ENCODE data around the gene NAA15. TPM values are rescaled to one million over a fixed set of nuclear protein-coding genes. Genes with fewer than 3 reads are reported as not detected.

NAA15 gene
- total and polyA plus RNA-seq, 2 donors (not counting 3 experiments of a cell fraction or from before 2014, with no cell fraction given) = 4.5 to 67.9 TPM

GRCh38 chr4:139253046-139253445 lies 48.3 kb upstream of the NAA15 start:
- H3K9me1 ChIP-seq (replicated peaks; ENCODE audit: control insufficient read depth, extremely low read depth, insufficient read depth, low read length) = peaks cover 2% of the 10 kb centered on the region
- no peak overlapping the region for H2AFZ ChIP-seq (ENCODE audit: low read depth, low read length)
- H3K79me2 ChIP-seq (ENCODE audit: control insufficient read depth, insufficient read depth, low read length) = no peaks in the 10 kb centered on the region
- no peak overlapping the region for H3K27ac ChIP-seq (ENCODE audit: insufficient read depth, low read depth, low read length)
- H3K36me3 ChIP-seq (ENCODE audit: control insufficient read depth in 2 of 2, extremely low read depth in 1 of 2, insufficient read depth in 2 of 2, low read length in 2 of 2) = no peaks in the 10 kb centered on the region
- DNase-seq (ENCODE audit: low read depth, low spot score) (no peak), FAIRE-seq (no peak)
- TF ChIP-seq GATA2 (IDR thresholded peaks at IDR 0.05; ENCODE audit: insufficient read depth, insufficient read length, low read depth, low read length) = no peak
- no peak for TF ChIP-seq EZH2 (IDR thresholded peaks at IDR 0.05; ENCODE audit: borderline replicate concordance, low read depth, low read length, severe bottlenecking)
- TF ChIP-seq POLR2AphosphoS5 (IDR thresholded peaks at IDR 0.05; ENCODE audit: insufficient read depth, low read depth, low read length) = no peak
- TF ChIP-seq FOS (IDR thresholded peaks at IDR 0.05; ENCODE audit: borderline replicate concordance, insufficient read depth, low read length) = no peak
- TF ChIP-seq MAX (IDR thresholded peaks at IDR 0.05; ENCODE audit: insufficient read depth, insufficient read length) = no peak
- no peak for TF ChIP-seq POLR2A (IDR thresholded peaks at IDR 0.05; ENCODE audit: low read depth, low read length)
- no peak for TF ChIP-seq MYC (IDR thresholded peaks at IDR 0.05; ENCODE audit: low read depth, low read length)
- no peak for TF ChIP-seq JUN (IDR thresholded peaks at IDR 0.05; ENCODE audit: borderline replicate concordance, insufficient read depth, insufficient read length, low read depth)
- TF ChIP-seq, protein P1, sequence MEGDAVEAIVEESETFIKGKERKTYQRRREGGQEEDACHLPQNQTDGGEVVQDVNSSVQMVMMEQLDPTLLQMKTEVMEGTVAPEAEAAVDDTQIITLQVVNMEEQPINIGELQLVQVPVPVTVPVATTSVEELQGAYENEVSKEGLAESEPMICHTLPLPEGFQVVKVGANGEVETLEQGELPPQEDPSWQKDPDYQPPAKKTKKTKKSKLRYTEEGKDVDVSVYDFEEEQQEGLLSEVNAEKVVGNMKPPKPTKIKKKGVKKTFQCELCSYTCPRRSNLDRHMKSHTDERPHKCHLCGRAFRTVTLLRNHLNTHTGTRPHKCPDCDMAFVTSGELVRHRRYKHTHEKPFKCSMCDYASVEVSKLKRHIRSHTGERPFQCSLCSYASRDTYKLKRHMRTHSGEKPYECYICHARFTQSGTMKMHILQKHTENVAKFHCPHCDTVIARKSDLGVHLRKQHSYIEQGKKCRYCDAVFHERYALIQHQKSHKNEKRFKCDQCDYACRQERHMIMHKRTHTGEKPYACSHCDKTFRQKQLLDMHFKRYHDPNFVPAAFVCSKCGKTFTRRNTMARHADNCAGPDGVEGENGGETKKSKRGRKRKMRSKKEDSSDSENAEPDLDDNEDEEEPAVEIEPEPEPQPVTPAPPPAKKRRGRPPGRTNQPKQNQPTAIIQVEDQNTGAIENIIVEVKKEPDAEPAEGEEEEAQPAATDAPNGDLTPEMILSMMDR (IDR thresholded peaks at IDR 0.05; ENCODE audit: extremely low read depth in 1 of 2, insufficient read depth in 1 of 2, low read depth in 1 of 2, low read length in 2 of 2) = no peak
- no TSS peak for BruUV-seq (replicated peaks)
- dilution Hi-C loops (cut with MboI; ENCODE audit: extremely low pct_ligation_motif_present, low sequenced_read_pairs) = no loop called here
- no peak overlapping the region for H3K9ac ChIP-seq (replicated peaks; ENCODE audit: extremely low read depth, insufficient read depth, low read length)
- ChIA-PET POLR2A (no interaction called here), CTCF (interaction anchor here (1.2 kb wide), 1 partner anchor 43 kb away, joined by 5 read pairs; no protein-coding TSS in a partner anchor)
- no peaks in the 10 kb centered on the region for H3K4me1 ChIP-seq (ENCODE audit: control insufficient read depth, extremely low read depth, insufficient read depth, low read length)
- no peaks in the 10 kb centered on the region for H3K27me3 ChIP-seq (ENCODE audit: control insufficient read depth in 2 of 2, insufficient read depth in 2 of 2, low read length in 2 of 2)
- H3K4me3 ChIP-seq (replicated peaks in 1 of 3; ENCODE audit: insufficient read depth in 1 of 3, low read depth in 1 of 3, low read length in 3 of 3) = no peak overlapping the region
- no peaks in the 10 kb centered on the region for H3K9me3 ChIP-seq (replicated peaks; ENCODE audit: control insufficient read depth, insufficient read depth, low read length)
- no peak overlapping the region for H3K4me2 ChIP-seq (ENCODE audit: insufficient read depth, low read length)
- intact Hi-C loops (cut with micrococcal nuclease) = no loop called here
- no peaks in the 10 kb centered on the region for H4K20me1 ChIP-seq (replicated peaks; ENCODE audit: control insufficient read depth, extremely low read depth, insufficient read depth, low read length)

Data from endothelial cell of umbilical vein (primary cell).